Astrocyte (in vitro differentiated cells and primary cell): ENCODE measurements around the gene BAHD1. TPM values are rescaled to one million over a fixed set of nuclear protein-coding genes. Genes with fewer than 3 reads are reported as not detected.

ENCODE experiments used
- DNase-seq: peaks from one replicate; pipeline ENCODE4 v3.0.0-alpha.2; 2010; ENCODE audit warnings: low read depth
- FAIRE-seq: peaks from 2 replicates; lab custom pipeline; 2011; peaks lifted over from hg19 to GRCh38; lab: Jason Lieb, UNC
- H2AFZ ChIP-seq: 2 replicates; pipeline ENCODE4 v1.6.0; 2012; ENCODE audit warnings: low read depth, low read length, inconsistent platforms
- H3K27ac ChIP-seq: 2 replicates; pipeline ENCODE4 v1.5.1; 2011; ENCODE audit warnings: low read depth, low read length, inconsistent platforms
- H3K27me3 ChIP-seq: 2 replicates; pipeline ENCODE4 v1.6.0; 2011; ENCODE audit warnings: low read length, inconsistent platforms; ENCODE audit not compliant: insufficient read depth
- H3K36me3 ChIP-seq: 2 replicates; pipeline ENCODE4 v1.5.1; 2011; ENCODE audit warnings: low read length, inconsistent platforms; ENCODE audit not compliant: insufficient read depth
- H3K4me1 ChIP-seq: 2 replicates; pipeline ENCODE4 v1.5.1; 2011; ENCODE audit warnings: low read length, inconsistent platforms; ENCODE audit not compliant: insufficient read depth
- H3K4me2 ChIP-seq: 2 replicates; pipeline ENCODE4 v1.6.0; 2012; ENCODE audit warnings: low read length, inconsistent platforms
- H3K4me3 ChIP-seq: 2 replicates; pipeline ENCODE4 v1.5.1; 2011; ENCODE audit warnings: low read depth, mild to moderate bottlenecking, low read length, inconsistent platforms; ENCODE audit not compliant: insufficient read depth
- H3K79me2 ChIP-seq: 2 replicates; pipeline ENCODE4 v1.6.0; 2012; ENCODE audit warnings: mild to moderate bottlenecking, low read length, inconsistent platforms; ENCODE audit not compliant: insufficient read depth
- H3K9ac ChIP-seq: 2 replicates; pipeline ENCODE4 v1.6.0; 2012; ENCODE audit warnings: mild to moderate bottlenecking, low read length, inconsistent platforms
- H3K9me3 ChIP-seq: 2 replicates; pipeline ENCODE4 v1.5.1; 2012; ENCODE audit warnings: low read depth, mild to moderate bottlenecking, low read length, inconsistent platforms; ENCODE audit not compliant: insufficient read depth
- H4K20me1 ChIP-seq: 2 replicates; pipeline ENCODE4 v1.6.0; 2012; ENCODE audit warnings: low read length, inconsistent platforms; ENCODE audit not compliant: insufficient read depth
- H3K27ac Mint-ChIP-seq: one replicate; pipeline ENCODE4 v1.8.0; 2021; ENCODE audit warnings: mild to moderate bottlenecking, mixed read lengths; ENCODE audit not compliant: unreplicated experiment
- H3K27me3 Mint-ChIP-seq: one replicate; pipeline ENCODE4 v1.8.0; 2021; ENCODE audit warnings: low read depth, mixed read lengths; ENCODE audit not compliant: unreplicated experiment
- H3K36me3 Mint-ChIP-seq: one replicate; pipeline ENCODE4 v1.8.0; 2021; ENCODE audit warnings: low read depth, mixed read lengths; ENCODE audit not compliant: unreplicated experiment
- H3K4me1 Mint-ChIP-seq: one replicate; pipeline ENCODE4 v1.8.0; 2021; ENCODE audit warnings: low read depth, mixed read lengths; ENCODE audit not compliant: unreplicated experiment
- H3K4me3 Mint-ChIP-seq: one replicate; pipeline ENCODE4 v1.8.0; 2021; ENCODE audit warnings: mild to moderate bottlenecking, moderate library complexity, mixed read lengths; ENCODE audit not compliant: unreplicated experiment
- H3K9me3 Mint-ChIP-seq: one replicate; pipeline ENCODE4 v1.8.0; 2021; ENCODE audit warnings: mild to moderate bottlenecking, mixed read lengths; ENCODE audit not compliant: unreplicated experiment
- CTCF ChIP-seq: IDR thresholded peaks from 2 replicates; pipeline ENCODE4 v1.5.1; 2011; ENCODE audit warnings: low read depth, mild to moderate bottlenecking, inconsistent platforms, low read length, moderate library complexity; ENCODE audit not compliant: insufficient read depth
- EZH2 ChIP-seq: IDR thresholded peaks from 2 replicates; pipeline ENCODE4 v1.6.1; 2012; ENCODE audit warnings: mild to moderate bottlenecking, low read length, inconsistent platforms; ENCODE audit not compliant: insufficient read depth
- total RNA-seq: library from RNA; stranded (reverse); gene quantifications from 2 replicates; pipeline ENCODE4 v1.2.1, GENCODE V29; 2021

BAHD1 gene
- total RNA-seq, 1 donor from 2014 or later = 30.4 TPM

GRCh38 chr15:40474581-40474980 is 33.8 kb downstream of the BAHD1 start:
- Mint-ChIP-seq H3K4me1 (peaks cover 7% of the 10 kb centered on the region), H3K27ac (no peak overlapping the region), H3K4me3 (no peak overlapping the region), H3K27me3 (peaks cover 5% of the 10 kb centered on the region), H3K36me3 (peaks cover 5% of the 10 kb centered on the region), H3K9me3 (peaks cover 7% of the 10 kb centered on the region)
- TF ChIP-seq EZH2 = no peak
- TF ChIP-seq CTCF = no peak
- no peak overlapping the region for H2AFZ ChIP-seq
- peaks cover 15% of the 10 kb centered on the region for H3K4me1 ChIP-seq
- H3K36me3 ChIP-seq = no peaks in the 10 kb centered on the region
- no peak overlapping the region for H3K4me3 ChIP-seq
- H3K9me3 ChIP-seq = peaks cover 8% of the 10 kb centered on the region
- no peak overlapping the region for H3K9ac ChIP-seq
- FAIRE-seq (no peak), DNase-seq (no peak)
- H3K27me3 ChIP-seq = peaks cover 7% of the 10 kb centered on the region
- peaks cover 10% of the 10 kb centered on the region for H4K20me1 ChIP-seq
- H3K79me2 ChIP-seq = peaks cover 11% of the 10 kb centered on the region
- no peak overlapping the region for H3K27ac ChIP-seq
- no peak overlapping the region for H3K4me2 ChIP-seq

- H3K4me3 Mint-ChIP-seq = no peak overlapping the region
- Histone ChIP-seq H3K27ac (no peak overlapping the region), H3K4me3 (no peak overlapping the region), H4K20me1 (peaks cover 1% of the 10 kb centered on the region), H3K4me2 (no peak overlapping the region), H3K4me1 (no peaks in the 10 kb centered on the region), H3K27me3 (peaks cover 20% of the 10 kb centered on the region), H2AFZ (no peak overlapping the region), H3K9me3 (peaks cover 8% of the 10 kb centered on the region), H3K36me3 (no peaks in the 10 kb centered on the region), H3K79me2 (no peaks in the 10 kb centered on the region), H3K9ac (no peak overlapping the region)
- FAIRE-seq (no peak), DNase-seq (no peak)
- H3K27ac Mint-ChIP-seq = no peak overlapping the region
- peaks cover 12% of the 10 kb centered on the region for H3K9me3 Mint-ChIP-seq
- peaks cover 20% of the 10 kb centered on the region for H3K27me3 Mint-ChIP-seq
- H3K36me3 Mint-ChIP-seq = peaks cover 9% of the 10 kb centered on the region
- H3K4me1 Mint-ChIP-seq = peaks cover 2% of the 10 kb centered on the region
- TF ChIP-seq CTCF = no peak
- TF ChIP-seq EZH2 = no peak
Measured at GRCh38 chr15:40477642-40478327, 37.0 kb downstream of the BAHD1 start.

- Mint-ChIP-seq H3K36me3 (peaks cover 9% of the 10 kb centered on the region), H3K4me3 (no peak overlapping the region), H3K4me1 (peaks cover 2% of the 10 kb centered on the region), H3K9me3 (peaks cover 12% of the 10 kb centered on the region), H3K27me3 (peaks cover 23% of the 10 kb centered on the region), H3K27ac (no peak overlapping the region)
- no peak for DNase-seq
- Histone ChIP-seq H3K9ac (no peak overlapping the region), H4K20me1 (no peaks in the 10 kb centered on the region), H3K79me2 (no peaks in the 10 kb centered on the region), H3K36me3 (no peaks in the 10 kb centered on the region), H3K9me3 (peaks cover 8% of the 10 kb centered on the region), H2AFZ (no peak overlapping the region), H3K4me1 (no peaks in the 10 kb centered on the region), H3K4me3 (no peak overlapping the region), H3K27ac (no peak overlapping the region), H3K27me3 (peaks cover 20% of the 10 kb centered on the region), H3K4me2 (no peak overlapping the region)
- no peak for TF ChIP-seq CTCF
- TF ChIP-seq EZH2 = no peak
- FAIRE-seq = no peak
Measured at GRCh38 chr15:40479024-40479423, 38.3 kb downstream of the BAHD1 start.
